ENCODE measurements around the gene CRY2. TPM values are rescaled to one million over a fixed set of nuclear protein-coding genes. Genes with fewer than 3 reads are reported as not detected.
"Not testable (repeated sequence)": the region's sequence is repeated elsewhere in the genome, so short reads cannot be mapped to it uniquely, and the experiment has no call there.

The CRY2 gene
- total RNA-seq, 2 experiments from 2014 or later: 32.4 to 36.9 TPM

- peaks cover 37% of the 10 kb centered on the region for H3K4me1 Mint-ChIP-seq
- POLR2A ChIA-PET: no interaction called here
- peaks cover 13% of the 10 kb centered on the region for H3K36me3 Mint-ChIP-seq
- H3K9me3 Mint-ChIP-seq: no peaks in the 10 kb centered on the region
- H3K4me3 Mint-ChIP-seq: peak overlapping the region; percentile 97
- no peaks in the 10 kb centered on the region for H3K27me3 Mint-ChIP-seq
- H3K27ac Mint-ChIP-seq: no peak overlapping the region
- no peak for ATAC-seq (ENCODE audit: low read depth)
- no peak for DNase-seq
Observed at GRCh38 chr11:45806937-45807791, 40.1 kb upstream of the CRY2 start.

GRCh38 chr11:45807792-45808238 lies 39.5 kb upstream of the CRY2 start:
- DNase-seq: no peak
- Mint-ChIP-seq H3K4me3 (peak overlapping the region; percentile 97), H3K4me1 (peaks cover 37% of the 10 kb centered on the region), H3K27me3 (no peaks in the 10 kb centered on the region), H3K9me3 (no peaks in the 10 kb centered on the region), H3K27ac (no peak overlapping the region), H3K36me3 (peaks cover 13% of the 10 kb centered on the region)
- POLR2A ChIA-PET: no interaction called here
- no peak for ATAC-seq (ENCODE audit: low read depth)

DNA sequence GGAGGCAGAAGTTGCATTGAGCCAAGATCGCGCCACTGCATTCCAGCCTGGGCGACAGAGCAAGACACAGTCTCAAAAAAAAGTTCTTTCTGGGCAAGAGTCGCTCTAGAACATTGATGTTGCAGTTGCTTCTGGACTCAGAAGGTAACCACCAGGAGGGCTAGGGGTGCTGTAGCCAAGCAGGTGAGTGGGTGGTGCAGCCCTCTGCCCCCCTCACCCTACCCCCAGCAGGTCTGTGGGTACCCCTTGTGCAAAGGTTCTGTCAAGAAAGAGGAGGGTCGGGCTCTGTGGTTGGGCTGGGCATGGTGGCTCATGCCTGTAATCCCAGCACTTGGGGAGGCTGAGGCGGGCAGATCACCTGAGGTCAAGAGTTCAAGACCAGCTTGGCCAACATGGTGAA lies 38.8 kb upstream of the CRY2 start:
- Mint-ChIP-seq H3K4me1 (peaks cover 40% of the 10 kb centered on the region), H3K27ac (peak overlapping the region; percentile 71), H3K36me3 (peaks cover 13% of the 10 kb centered on the region)
- POLR2A ChIA-PET; H3K9me3 Mint-ChIP-seq; H3K27me3 Mint-ChIP-seq; H3K4me3 Mint-ChIP-seq; ATAC-seq (ENCODE audit: low read depth); DNase-seq: not testable (repeated sequence)

- POLR2A ChIA-PET: no interaction called here
- Mint-ChIP-seq H3K27me3 (no peaks in the 10 kb centered on the region), H3K4me1 (peaks cover 39% of the 10 kb centered on the region), H3K27ac (peak overlapping the region; percentile 66), H3K36me3 (peaks cover 14% of the 10 kb centered on the region), H3K9me3 (no peaks in the 10 kb centered on the region), H3K4me3 (no peak overlapping the region)
- DNase-seq (no peak), ATAC-seq (ENCODE audit: low read depth) (no peak)
Observed at GRCh38 chr11:45809456-45810395, 37.5 kb upstream of the CRY2 start.

- ATAC-seq (ENCODE audit: low read depth): no peak
- Mint-ChIP-seq H3K9me3 (no peaks in the 10 kb centered on the region), H3K27ac (peak overlapping the region; percentile 23), H3K36me3 (peaks cover 14% of the 10 kb centered on the region), H3K4me3 (no peak overlapping the region), H3K4me1 (peaks cover 39% of the 10 kb centered on the region), H3K27me3 (no peaks in the 10 kb centered on the region)
- no peak for DNase-seq
- POLR2A ChIA-PET: no interaction called here
Observed at GRCh38 chr11:45810431-45811108, 36.7 kb upstream of the CRY2 start.

GRCh38 chr11:45811109-45811435 lies 36.2 kb upstream of the CRY2 start:
- ATAC-seq (ENCODE audit: low read depth) (no peak), DNase-seq (no peak)
- peaks cover 40% of the 10 kb centered on the region for H3K4me1 Mint-ChIP-seq
- peaks cover 14% of the 10 kb centered on the region for H3K36me3 Mint-ChIP-seq
- no peak overlapping the region for H3K27ac Mint-ChIP-seq
- POLR2A ChIA-PET: no interaction called here
- no peaks in the 10 kb centered on the region for H3K9me3 Mint-ChIP-seq
- H3K27me3 Mint-ChIP-seq: no peaks in the 10 kb centered on the region
- H3K4me3 Mint-ChIP-seq: no peak overlapping the region

- POLR2A ChIA-PET: no interaction called here
- Mint-ChIP-seq H3K27ac (no peak overlapping the region), H3K36me3 (peaks cover 11% of the 10 kb centered on the region)
Observed at GRCh38 chr11:45811571-45812290, 35.5 kb upstream of the CRY2 start.

DNA sequence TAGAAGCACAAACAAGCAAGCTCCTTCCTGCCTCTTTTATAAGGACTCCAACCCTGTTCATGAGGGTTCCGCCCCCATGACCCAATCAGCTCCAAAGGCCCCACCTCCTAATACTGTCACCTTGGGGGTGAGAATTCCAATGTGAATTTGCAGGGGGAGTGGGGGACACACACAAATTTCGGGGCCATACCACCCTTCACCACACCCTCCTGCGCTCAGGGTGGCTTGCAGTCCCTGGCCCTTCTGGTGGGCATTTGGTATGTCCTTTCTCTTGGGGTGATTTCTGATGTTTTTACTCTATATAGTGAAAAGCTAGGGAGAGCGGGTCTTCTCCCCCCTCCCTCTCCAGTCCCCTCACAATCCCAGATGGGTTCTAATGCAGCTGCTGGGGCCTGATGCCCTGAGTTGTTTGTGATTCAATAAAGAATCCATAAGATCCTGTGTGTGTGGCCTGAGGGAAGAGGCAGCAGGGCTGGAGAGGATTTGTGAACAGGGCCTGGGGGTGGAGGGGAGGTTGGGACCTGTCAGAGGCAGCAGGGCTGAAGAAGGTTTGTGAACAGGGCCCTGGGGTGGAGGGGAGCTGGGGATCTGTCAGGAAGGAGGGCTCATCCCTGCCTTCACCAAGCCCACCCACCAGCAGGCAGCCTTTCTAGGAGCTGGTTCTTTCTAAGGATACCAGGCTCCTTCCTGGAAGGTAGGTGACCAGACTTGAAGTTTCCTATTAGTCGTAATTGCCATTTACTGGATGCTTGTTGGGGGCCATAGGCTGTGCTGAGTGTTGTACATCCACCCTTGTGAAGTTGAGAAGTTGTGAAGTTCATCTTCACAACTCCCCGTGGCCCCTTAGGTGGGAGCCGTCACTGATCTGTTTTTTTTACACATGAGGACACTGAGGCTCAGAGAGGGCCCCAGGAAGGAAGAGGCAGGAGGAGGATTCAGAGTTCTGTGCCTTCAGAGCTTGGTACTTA lies 34.4 kb upstream of the CRY2 start:
- H3K36me3 Mint-ChIP-seq: peaks cover 11% of the 10 kb centered on the region
- H3K27me3 Mint-ChIP-seq: no peaks in the 10 kb centered on the region
- POLR2A ChIA-PET: no interaction called here
- H3K4me3 Mint-ChIP-seq: no peak overlapping the region
- H3K27ac Mint-ChIP-seq: peak overlapping the region; percentile 43
- H3K4me1 Mint-ChIP-seq: peaks cover 28% of the 10 kb centered on the region
- ATAC-seq (ENCODE audit: low read depth) (no peak), DNase-seq (no peak)
- no peaks in the 10 kb centered on the region for H3K9me3 Mint-ChIP-seq

More at GRCh38 chr11:45811571-45812290, 35.5 kb upstream of the CRY2 start:
- Mint-ChIP-seq H3K9me3 (no peaks in the 10 kb centered on the region), H3K27me3 (no peaks in the 10 kb centered on the region), H3K4me1 (peaks cover 36% of the 10 kb centered on the region), H3K4me3 (no peak overlapping the region)
- DNase-seq: no peak
- no peak for ATAC-seq (ENCODE audit: low read depth)

DNA sequence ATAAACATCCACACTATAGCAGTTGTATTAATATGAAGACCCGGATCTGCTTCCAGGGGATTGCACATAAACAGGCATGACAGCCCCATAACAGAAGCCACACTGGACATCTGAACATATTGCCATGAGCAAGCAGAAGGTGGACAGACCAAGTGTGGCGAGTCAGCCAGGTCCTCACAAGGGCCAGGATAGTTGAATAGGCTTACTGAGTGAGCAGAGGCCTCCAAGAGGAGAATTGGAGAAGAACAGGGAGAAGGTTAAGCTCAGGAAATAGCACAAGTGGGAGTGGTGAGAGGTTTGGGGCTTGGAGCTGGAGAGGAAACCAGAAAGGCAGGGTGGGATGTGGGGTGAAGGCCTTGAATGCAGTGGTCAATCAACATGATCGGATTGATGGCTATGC lies 31.5 kb upstream of the CRY2 start:
- no peak overlapping the region for H3K4me3 Mint-ChIP-seq
- DNase-seq (no peak), ATAC-seq (ENCODE audit: low read depth) (peak; percentile 35)
- H3K36me3 Mint-ChIP-seq: peaks cover 1% of the 10 kb centered on the region
- POLR2A ChIA-PET: interaction anchor here (1.4 to 1.6 kb wide), 2 partner anchors 11 to 17 kb away, joined by 5 to 6 read pairs; partner anchors contain the start of gene SLC35C1
- H3K9me3 Mint-ChIP-seq: no peaks in the 10 kb centered on the region
- no peak overlapping the region for H3K27ac Mint-ChIP-seq
- no peaks in the 10 kb centered on the region for H3K27me3 Mint-ChIP-seq
- H3K4me1 Mint-ChIP-seq: peaks cover 7% of the 10 kb centered on the region

GRCh38 chr11:45816614-45817013 lies 30.7 kb upstream of the CRY2 start:
- H3K4me3 Mint-ChIP-seq: no peak overlapping the region
- H3K9me3 Mint-ChIP-seq: no peaks in the 10 kb centered on the region
- H3K27ac Mint-ChIP-seq: no peak overlapping the region
- POLR2A ChIA-PET: interaction anchor here (1.4 to 1.6 kb wide), 2 partner anchors 12 to 16 kb away, joined by 5 to 6 read pairs; partner anchors contain the start of gene SLC35C1
- DNase-seq (no peak), ATAC-seq (ENCODE audit: low read depth) (no peak)
- H3K36me3 Mint-ChIP-seq: peaks cover 1% of the 10 kb centered on the region
- H3K4me1 Mint-ChIP-seq: peaks cover 7% of the 10 kb centered on the region
- no peaks in the 10 kb centered on the region for H3K27me3 Mint-ChIP-seq

DNA sequence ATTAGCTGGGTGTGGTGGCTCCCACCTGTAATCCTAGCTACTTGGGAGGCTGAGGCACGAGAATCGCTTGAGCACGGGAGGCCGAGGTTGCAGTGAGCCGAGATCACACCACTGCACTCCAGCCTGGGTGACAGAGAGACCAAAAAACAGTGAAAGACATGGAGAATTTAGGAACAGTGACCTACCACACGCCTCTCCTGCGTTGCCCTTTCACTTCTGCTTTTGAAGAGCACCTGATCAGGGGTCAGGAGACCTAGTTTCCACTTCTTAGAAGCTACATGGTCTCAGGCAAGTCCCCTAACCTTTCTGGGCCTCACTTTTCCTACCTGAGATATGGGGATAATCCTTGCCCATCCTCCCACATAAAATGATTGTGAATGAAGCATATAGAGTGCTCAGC lies 30.1 kb upstream of the CRY2 start:
- H3K36me3 Mint-ChIP-seq: peaks cover 1% of the 10 kb centered on the region
- no peaks in the 10 kb centered on the region for H3K27me3 Mint-ChIP-seq
- H3K9me3 Mint-ChIP-seq: no peaks in the 10 kb centered on the region
- POLR2A ChIA-PET: interaction anchor here (1.4 to 1.6 kb wide), 2 partner anchors 13 to 15 kb away, joined by 5 to 6 read pairs; partner anchors contain the start of gene SLC35C1
- H3K4me3 Mint-ChIP-seq: no peak overlapping the region
- H3K27ac Mint-ChIP-seq: no peak overlapping the region
- no peak for ATAC-seq (ENCODE audit: low read depth)
- no peak for DNase-seq
- H3K4me1 Mint-ChIP-seq: peaks cover 7% of the 10 kb centered on the region
